Panc1 (cell line): ENCODE measurements around the gene TEX264. TPM values are rescaled to one million over a fixed set of nuclear protein-coding genes. Genes with fewer than 3 reads are reported as not detected.

Experiments
- ATAC-seq: fragments of 200-7000 bp; cut with Tn5 transposase; 2 replicates; pipeline ENCODE4 v1.9.1; 2020; ENCODE audit warnings: mild to moderate bottlenecking, moderate library complexity
- BruUV-seq: library from RNA; stranded (reverse); fragments of 400-500 nt; replicated peaks from 2 replicates; lab custom pipeline; 2021; lab: Mats Ljungman, UMichigan
- CTCF ChIA-PET: fragments of 300-600 bp; sonication (Branson Sonifier 250); formaldehyde crosslinking; loops from one replicate; lab custom pipeline; 2022; ENCODE audit warnings: antibody characterized with exemption; lab: Charles Lee
- POLR2A ChIA-PET: fragments of 300-600 bp; sonication (Branson Sonifier 250); formaldehyde crosslinking; loops from one replicate; lab custom pipeline; 2022; ENCODE audit warnings: antibody characterized with exemption; lab: Charles Lee
- DNase-seq: peaks from one replicate; pipeline ENCODE4 v3.0.0-alpha.2; 2010; ENCODE audit warnings: low read depth, low spot score
- H3K27ac ChIP-seq: 2 replicates; pipeline ENCODE4 v1.5.1; 2011; ENCODE audit warnings: mild to moderate bottlenecking, low read length, inconsistent platforms
- H3K27me3 ChIP-seq: fragments of 200-500 bp; sonication (Bioruptor generic); 2 replicates; pipeline ENCODE4 v1.6.0; 2014; ENCODE audit warnings: low read length, inconsistent platforms; ENCODE audit not compliant: control insufficient read depth, insufficient read depth
- H3K36me3 ChIP-seq: fragments of 200-500 bp; sonication (Bioruptor generic); 2 replicates; pipeline ENCODE4 v1.5.1; 2014; ENCODE audit warnings: inconsistent platforms, mild to moderate bottlenecking, low read length, moderate library complexity; ENCODE audit not compliant: control insufficient read depth, insufficient read depth
- H3K4me1 ChIP-seq: 2 replicates; pipeline ENCODE4 v1.5.1; 2011; ENCODE audit warnings: inconsistent platforms, mild to moderate bottlenecking, low read length, moderate library complexity; ENCODE audit not compliant: control insufficient read depth, insufficient read depth
- H3K4me3 ChIP-seq, 2 experiments: 2 replicates each; pipeline ENCODE4 v1.5.1; 2011 to 2012; ENCODE audit warnings: low read depth in 2 of 2, low read length in 2 of 2, mild to moderate bottlenecking in 2 of 2, inconsistent platforms in 1 of 2, moderate library complexity in 1 of 2
- H3K9me3 ChIP-seq: fragments of 200-500 bp; sonication (Bioruptor generic); 2 replicates; pipeline ENCODE4 v1.5.1; 2014; ENCODE audit warnings: low read depth, mild to moderate bottlenecking, inconsistent platforms, low read length, moderate library complexity; ENCODE audit not compliant: control insufficient read depth, insufficient read depth
- CTCF ChIP-seq: fragments of 450-650 bp; IDR thresholded peaks from 2 replicates; pipeline ENCODE4 v1.5.1; 2017; ENCODE audit warnings: mild to moderate bottlenecking
- POLR2AphosphoS5 ChIP-seq: IDR thresholded peaks from 2 replicates; pipeline ENCODE4 v1.6.1; 2012; ENCODE audit warnings: mild to moderate bottlenecking, low read depth, low read length, moderate library complexity
- REST ChIP-seq, 2 experiments: IDR thresholded peaks; 2 replicates each; pipeline ENCODE4 v1.6.1; 2011 to 2012; ENCODE audit warnings: low read depth in 2 of 2, control low read depth in 1 of 2, low read length in 1 of 2, mild to moderate bottlenecking in 1 of 2, moderate library complexity in 1 of 2; ENCODE audit not compliant: insufficient read depth in 1 of 2
- SIN3A ChIP-seq: IDR thresholded peaks from 2 replicates; pipeline ENCODE4 v1.6.1; 2012; ENCODE audit warnings: low read depth, mild to moderate bottlenecking, low read length, moderate library complexity, borderline replicate concordance; ENCODE audit not compliant: insufficient read depth
- TCF7L2 ChIP-seq: IDR thresholded peaks from 2 replicates; pipeline ENCODE4 v1.6.1; 2011; ENCODE audit warnings: mild to moderate bottlenecking, low read depth, low read length, inconsistent platforms
- in situ Hi-C: cut with HindIII; loops from 2 replicates; pipeline ENCODE4 v1.10.0; 2016; ENCODE audit warnings: low sequenced_read_pairs, low pct_unique_long_range_greater_than_20kb
- intact Hi-C: fragments of 100-400 bp; cut with micrococcal nuclease; formaldehyde crosslinking; loops from one replicate; pipeline ENCODE4 v1.10.0; 2022; ENCODE audit not compliant: unreplicated experiment
- total RNA-seq: library from RNA; stranded (reverse); gene quantifications from one replicate; pipeline ENCODE4 v1.2.1, GENCODE V29; 2021; ENCODE audit not compliant: unreplicated experiment

Gene TEX264
- total RNA-seq, 1 experiment from 2014 or later: 45.8 TPM

GRCh38 chr3:51705276-51706020 lies 34.4 kb downstream of the TEX264 start:
- Histone ChIP-seq H3K27ac (no peak overlapping the region), H3K36me3 (no peaks in the 10 kb centered on the region), H3K9me3 (no peaks in the 10 kb centered on the region), H3K4me1 (no peaks in the 10 kb centered on the region), H3K27me3 (no peaks in the 10 kb centered on the region; the same call in 1 of the 2 replicates), H3K4me3 (no peak overlapping the region)
- BruUV-seq: no TSS peak
- POLR2A ChIA-PET: no interaction called here
- CTCF ChIA-PET: no interaction called here
- no peak for ATAC-seq
- in situ Hi-C loops: no loop called here
- DNase-seq: no peak
- intact Hi-C loops: no loop called here
- TF ChIP-seq POLR2AphosphoS5 (no peak), SIN3A (no peak), REST (IDR thresholded peaks at IDR 0.05; ENCODE audit: insufficient read depth in 1 of 2, low read depth in 2 of 2, low read length in 1 of 2) (no peak), CTCF (no peak), TCF7L2 (no peak)

- intact Hi-C loops: no loop called here
- ChIA-PET POLR2A (no interaction called here), CTCF (interaction anchor here (0.7 kb wide), 1 partner anchor 137 kb away, joined by 8 read pairs; no protein-coding TSS in a partner anchor)
- DNase-seq: no peak
- H3K4me1 ChIP-seq: no peaks in the 10 kb centered on the region
- in situ Hi-C loops: no loop called here
- H3K36me3 ChIP-seq: no peaks in the 10 kb centered on the region
- no peaks in the 10 kb centered on the region for H3K9me3 ChIP-seq
- peak in 1 of 2 experiments; percentile 44; a peak in 1 of 4 replicates for TF ChIP-seq REST (IDR thresholded peaks at IDR 0.05; ENCODE audit: insufficient read depth in 1 of 2, low read depth in 2 of 2, low read length in 1 of 2)
- no peak for TF ChIP-seq SIN3A
- no peak for ATAC-seq
- no peak overlapping the region for H3K4me3 ChIP-seq
- no peak overlapping the region for H3K27ac ChIP-seq
- no TSS peak for BruUV-seq
- H3K27me3 ChIP-seq: no peaks in the 10 kb centered on the region; the same call in 1 of the 2 replicates
These were observed 35.0 kb downstream of the TEX264 start for GRCh38 chr3:51706021-51706485.
